C1 segment of cervical spinal cord (tissue), 14 donors: ENCODE data around the gene FUT3.

Experiments
- DNase-seq, 14 donors: peaks; one replicate each; lab custom pipeline; 2025; lab: John Stamatoyannopoulos, UW

The FUT3 gene

DNA sequence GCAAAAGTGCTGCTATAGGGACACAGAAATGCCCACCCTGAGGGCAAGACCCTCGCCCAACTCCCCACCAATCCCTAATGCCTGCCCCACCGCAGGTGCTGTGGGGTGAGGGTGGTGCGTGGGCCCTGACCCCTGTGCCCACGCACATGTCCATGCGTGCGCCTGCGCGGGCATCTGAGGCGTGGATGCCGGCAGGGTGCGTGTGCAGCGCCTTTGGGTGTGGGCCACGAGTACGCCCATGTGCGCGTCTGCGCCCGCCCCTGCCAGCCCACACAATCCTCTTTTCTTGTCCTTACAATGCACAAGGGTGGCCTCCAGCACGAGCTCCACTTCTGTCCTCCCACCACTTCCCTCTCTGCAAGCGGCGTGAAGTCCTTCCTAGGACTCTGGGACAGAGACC is 26.1 kb downstream of the FUT3 start:
- DNase-seq: peak in 1 of 14 donors; percentile 20

GRCh38 chr19:5824751-5825150 is 26.5 kb downstream of the FUT3 start:
- no peak for DNase-seq

DNA sequence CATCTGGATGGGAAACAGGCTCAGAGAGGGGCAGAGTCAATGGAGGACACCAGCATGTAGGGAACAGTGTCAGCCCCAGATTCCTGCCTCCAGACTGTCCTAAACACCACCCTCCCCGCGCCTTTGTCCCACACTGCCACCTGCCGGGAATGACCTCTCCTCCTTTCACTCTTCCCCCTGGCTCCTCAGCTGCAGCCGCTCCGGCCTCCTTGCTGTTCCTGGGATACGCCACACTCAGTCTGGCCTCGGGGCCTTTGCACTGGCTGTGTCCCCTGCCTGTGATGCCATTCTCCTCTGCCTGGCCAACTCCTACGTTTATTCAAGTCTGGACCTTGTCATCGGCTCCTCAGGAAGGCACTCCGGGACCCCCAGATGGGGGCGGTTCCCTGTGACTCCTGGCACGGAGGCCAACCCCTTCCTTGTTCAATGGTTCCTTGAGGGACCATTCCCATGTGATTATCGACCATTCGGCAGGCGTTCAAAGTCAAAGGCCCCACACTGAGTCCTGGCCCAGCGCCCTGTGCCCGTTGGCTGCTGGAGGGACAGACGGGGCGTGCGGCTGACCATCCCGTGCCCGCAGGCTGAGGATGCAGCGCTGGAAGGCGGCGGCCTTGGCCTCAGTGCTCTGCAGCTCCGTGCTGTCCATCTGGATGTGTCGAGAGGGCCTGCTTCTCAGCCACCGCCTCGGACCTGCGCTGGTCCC is 27.5 kb downstream of the FUT3 start:
- no peak for DNase-seq

- no peak for DNase-seq
Observed at GRCh38 chr19:5822181-5822844, 28.9 kb downstream of the FUT3 start.

GRCh38 chr19:5821521-5822180 is 29.6 kb downstream of the FUT3 start:
- DNase-seq: no peak

DNA sequence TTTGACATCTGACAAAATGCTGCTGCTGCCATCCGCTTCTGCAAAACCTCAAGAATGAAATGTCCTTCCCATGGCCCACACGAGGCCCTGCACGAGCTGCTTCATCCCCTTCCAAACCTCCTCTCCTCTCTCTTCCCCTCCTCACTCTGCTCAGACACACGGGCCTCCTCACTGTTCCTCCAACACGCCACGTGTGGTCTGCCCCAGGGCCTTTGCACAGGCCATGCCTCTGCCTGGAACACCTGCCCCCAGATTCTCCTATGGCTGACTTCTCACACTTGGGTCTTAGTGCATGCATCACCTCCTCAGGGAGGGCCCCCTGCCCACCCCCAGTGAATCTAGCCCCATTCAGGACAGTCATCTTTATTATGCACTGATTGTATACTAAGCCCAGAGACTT is 30.5 kb downstream of the FUT3 start:
- no peak for DNase-seq

DNA sequence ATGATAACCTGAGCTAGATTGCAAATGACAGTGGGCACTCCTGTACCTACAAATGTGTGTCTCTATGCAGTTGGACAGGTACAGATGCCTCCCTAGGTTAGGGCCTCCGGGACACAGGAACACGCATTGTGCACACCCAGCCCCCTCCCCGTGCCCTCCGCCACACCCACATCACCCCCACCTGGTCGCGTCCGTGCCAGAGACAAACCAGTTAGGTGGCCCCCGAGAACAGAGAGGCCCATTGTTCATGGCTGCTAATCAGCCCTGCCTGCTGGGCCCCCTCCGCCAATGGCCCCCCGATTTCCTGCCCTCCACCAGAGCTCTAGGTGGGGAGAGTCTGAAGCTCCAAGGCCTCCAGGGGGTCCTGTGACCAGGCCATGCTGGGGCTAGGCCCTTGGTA is 32.7 kb downstream of the FUT3 start:
- DNase-seq: no peak

DNA sequence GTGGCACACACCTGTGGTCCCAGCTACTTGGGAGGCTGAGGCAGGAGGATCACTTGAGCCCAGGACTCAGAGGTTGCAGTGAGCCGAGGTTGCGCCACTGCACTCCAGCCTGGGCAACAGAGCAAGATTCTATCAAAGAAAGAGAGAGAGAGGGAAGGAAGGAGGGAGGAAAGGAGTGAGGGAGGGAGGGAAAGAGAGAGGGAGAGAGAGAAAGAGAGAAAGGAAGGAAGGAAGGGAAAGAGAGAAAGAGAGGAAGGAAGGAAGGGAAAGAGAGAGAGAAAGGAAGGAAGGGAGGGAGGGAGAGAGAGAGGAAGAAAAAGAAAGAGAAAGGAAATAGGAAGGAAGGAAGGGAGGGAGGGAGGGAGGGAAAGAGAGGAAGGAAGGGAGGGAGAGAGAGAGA is 34.0 kb downstream of the FUT3 start:
- DNase-seq: no peak

GRCh38 chr19:5814852-5815246 is 36.4 kb downstream of the FUT3 start:
- no peak for DNase-seq

- no peak for DNase-seq
Observed at GRCh38 chr19:5814123-5814851, 37.0 kb downstream of the FUT3 start.

DNA sequence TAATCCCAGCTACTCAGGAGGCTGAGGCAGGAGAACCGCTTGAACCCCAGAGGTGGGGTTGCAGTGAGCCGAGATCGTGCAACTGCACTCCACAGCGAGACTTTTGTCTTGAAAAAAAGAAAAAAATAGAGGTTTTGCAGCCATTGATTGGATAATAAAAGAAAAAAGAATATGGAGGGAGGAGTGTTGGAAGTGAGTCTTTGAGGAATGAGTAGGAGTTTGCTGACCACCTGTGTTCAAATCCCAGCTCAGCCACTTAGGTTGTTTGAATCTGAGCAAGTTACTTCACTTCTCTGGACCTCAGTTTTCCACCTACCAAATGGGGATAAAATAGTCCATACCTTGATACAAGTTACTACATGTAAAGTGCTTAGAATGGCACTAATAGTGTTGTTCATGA is 40.1 kb downstream of the FUT3 start:
- no peak for DNase-seq

- DNase-seq: no peak
Observed at GRCh38 chr19:5809469-5809868, 41.8 kb downstream of the FUT3 start.

DNA sequence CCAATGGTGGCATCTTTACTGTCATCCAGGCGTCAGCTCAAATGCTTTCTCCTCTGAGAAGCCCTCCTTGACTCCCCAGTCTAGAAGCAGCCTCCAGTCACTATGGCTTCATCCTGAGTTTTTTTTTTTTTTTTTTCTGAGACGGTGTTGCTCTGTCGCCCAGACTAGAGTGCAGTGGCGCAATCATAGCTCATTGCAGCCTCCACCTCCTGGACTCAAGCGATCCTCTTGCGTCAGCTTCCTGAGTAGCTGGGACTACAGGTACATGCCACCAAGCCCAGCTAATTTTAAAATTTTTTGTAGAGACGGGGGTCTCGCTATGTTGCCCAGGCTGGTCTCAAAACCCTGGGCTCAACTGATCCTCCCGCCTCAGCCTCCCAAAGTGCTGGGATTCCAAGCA is 42.2 kb downstream of the FUT3 start:
- DNase-seq: no peak

DNA sequence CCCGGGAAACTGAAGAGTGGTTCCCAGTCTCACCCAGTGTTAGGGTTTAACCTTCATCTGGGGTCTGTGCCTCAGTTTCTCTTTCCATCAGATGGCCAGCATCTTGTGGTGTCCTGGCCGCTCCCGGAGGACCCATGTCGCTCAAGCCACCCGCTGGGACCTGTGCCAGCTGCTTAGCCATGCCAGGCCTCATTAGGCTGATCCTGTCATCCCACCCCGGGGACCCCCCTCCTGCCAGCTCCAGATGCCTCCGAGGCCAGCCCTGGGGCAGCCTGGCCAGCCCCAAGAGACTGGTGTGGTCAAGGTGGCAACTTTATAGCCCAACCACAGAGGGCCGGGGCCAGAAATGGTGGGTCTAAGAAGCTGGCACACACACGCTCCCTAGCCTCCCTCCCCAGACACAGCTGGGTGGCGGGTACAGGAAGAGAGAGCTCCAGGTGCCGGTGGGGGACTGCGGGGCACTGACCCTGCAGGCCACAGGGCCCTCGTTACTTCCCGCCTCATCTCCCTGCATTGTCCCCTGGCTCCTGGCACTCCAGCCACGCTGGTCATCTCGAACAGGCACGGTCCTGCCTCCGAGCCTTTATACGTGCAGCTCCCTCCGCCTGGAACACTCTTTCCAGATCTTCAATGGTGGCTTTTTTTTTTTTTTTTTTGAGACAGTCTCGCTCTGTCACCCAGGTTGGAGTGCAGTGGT is 43.0 kb downstream of the FUT3 start:
- DNase-seq: no peak

GRCh38 chr19:5806905-5807304 is 44.3 kb downstream of the FUT3 start:
- DNase-seq: no peak

GRCh38 chr19:5806133-5806489 is 45.1 kb downstream of the FUT3 start:
- DNase-seq: no peak

DNA sequence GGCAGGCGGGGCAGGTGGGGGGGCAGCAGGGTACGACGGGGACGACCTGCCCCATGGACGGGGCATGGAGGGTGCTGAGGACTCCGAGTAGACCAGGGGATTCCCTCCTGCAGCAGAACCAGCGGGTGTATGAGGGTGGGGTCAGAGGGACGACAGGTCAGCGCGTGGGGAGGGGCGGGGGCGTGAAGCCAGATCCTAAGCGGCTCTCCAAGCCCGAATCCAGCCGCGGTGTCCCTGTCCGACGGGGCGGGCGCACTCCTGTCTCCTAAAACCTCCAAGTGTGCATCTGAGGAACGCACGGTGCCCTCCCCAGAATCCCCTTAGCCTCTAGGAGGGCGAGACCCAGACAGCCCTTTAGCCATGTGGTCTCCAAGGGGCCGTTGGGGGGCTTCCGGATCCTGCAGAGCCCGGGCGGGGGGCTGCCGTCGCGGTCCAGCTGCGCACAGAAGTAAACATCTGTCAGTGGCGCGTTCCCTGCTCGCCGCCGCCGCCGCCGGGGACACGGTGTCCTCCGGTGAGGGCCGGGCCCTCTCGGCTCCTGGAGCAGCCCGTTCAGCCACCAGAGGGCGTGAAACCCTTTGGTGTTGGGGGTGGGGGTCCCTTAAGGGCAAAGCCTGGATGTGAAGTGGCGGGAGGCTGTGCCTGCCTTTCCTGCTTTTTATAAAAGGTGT is 45.7 kb downstream of the FUT3 start:
- DNase-seq: peak in 1 of 14 donors; percentile 19

DNA sequence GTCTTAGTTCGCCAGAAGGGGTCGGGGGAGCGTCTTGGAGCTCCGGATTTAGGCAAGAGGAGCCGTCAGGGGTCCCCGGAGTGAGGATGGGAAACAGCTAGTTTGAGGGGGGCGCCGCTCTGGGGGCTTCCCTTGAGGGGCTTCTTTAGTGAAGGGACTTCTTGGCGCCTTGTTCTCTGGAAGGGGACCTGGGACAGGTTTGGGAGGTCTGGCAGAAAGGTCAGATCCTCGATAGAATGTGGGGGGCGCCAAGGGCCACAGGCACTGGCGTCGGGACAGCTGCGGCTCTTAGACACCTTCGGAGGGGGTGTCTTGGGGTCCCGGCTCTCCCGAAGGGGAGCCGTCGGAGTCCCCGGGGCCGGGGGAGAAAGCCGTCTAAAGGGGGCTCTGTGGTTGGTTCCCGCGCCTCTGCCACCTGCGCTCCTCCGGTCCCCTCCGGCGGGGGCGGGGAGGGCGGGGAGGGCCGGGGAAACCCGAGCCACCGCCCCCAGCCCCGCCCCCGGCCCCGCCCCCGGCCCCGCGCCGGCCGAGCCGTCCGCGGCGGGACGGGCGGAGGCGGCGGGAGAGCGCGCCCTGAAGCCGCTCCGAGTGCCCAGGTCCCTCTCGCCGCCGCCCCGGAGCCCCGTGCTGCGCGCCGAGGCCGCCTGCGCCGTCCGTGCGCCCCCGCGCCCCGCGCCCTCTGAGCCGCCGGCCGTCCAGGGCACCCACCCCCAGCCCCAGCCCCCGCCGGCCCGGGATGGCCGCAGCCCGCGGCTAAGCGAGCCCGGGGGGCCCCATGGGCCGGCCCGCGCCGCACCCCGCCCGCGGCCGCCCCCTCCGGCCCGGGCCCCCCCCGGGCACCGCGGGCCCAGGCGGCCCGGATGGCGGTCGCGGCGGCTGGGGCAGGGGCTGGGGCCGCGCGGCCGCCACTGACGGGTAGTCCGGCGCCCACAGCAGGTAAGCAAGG is 46.5 kb downstream of the FUT3 start, which contains the start of gene NRTN:
TSS of gene NRTN (plus strand) at position 552 of the 946 bp plus-strand sequence. CDS start 19,099 bp downstream, outside the sequence.
- no peak for DNase-seq

DNA sequence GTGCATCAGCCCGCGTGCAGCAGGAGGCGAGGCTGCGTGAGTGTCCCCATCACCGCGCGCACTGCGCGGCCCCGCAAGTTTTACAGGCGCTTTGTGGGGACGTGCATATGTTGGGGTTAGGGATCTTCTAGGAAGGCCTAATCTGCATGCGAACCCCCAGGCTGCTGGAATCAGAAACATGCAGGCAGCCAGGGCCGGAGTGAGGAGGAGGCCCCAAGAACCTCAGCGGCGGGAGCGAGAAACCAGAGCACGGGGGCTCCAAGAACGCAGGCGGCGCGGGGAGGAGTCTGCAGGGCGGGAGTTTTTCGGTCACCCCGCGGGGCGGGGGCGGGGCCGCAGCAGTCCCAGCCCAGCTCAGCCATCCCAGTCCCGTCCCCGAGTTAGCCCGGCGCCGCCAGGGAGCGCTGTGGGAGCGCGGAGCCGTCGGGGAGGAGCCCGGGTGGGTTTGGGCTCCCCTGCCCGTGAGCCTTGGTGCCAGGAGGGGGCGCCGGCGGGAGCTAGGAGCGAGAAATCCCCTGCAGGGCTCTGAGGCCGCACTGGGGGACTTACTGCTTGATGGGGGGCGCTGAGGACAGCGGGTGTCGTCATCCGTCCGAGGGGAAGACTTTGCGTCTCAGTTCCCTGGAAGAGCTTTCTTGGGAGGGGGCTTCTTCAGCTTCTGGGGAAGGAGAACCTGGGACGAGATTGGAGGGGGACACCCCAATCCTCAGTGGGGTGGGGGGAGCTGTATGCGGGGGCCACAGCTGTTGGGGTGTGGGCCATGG is 47.3 kb downstream of the FUT3 start:
- DNase-seq: peak in 9 of 14 donors; percentile 13 to 76 (median 33)
